ENCODE measurements around the gene SIK1. TPM values are rescaled to one million over a fixed set of nuclear protein-coding genes. Genes with fewer than 3 reads are reported as not detected.

Gene SIK1
- total RNA-seq, 1 donor from 2014 or later, result 3.1 TPM

GRCh38 chr21:43374228-43374885 lies 52.6 kb downstream of the SIK1 start:
- Histone ChIP-seq H3K4me3 (ENCODE audit: low read length in 3 of 3) (no peak overlapping the region), H3K4me1 (ENCODE audit: control insufficient read depth in 3 of 3, insufficient read depth in 3 of 3, low read length in 3 of 3) (peaks cover 7 to 13% (median 11%) of the 10 kb centered on the region in 3 donors), H3K27ac (ENCODE audit: low read depth, low read length) (no peak overlapping the region), H3K9me3 (ENCODE audit: control insufficient read depth in 3 of 3, low read length in 3 of 3) (no peaks in the 10 kb centered on the region), H3K27me3 (ENCODE audit: control insufficient read depth in 3 of 3, insufficient read depth in 3 of 3, low read length in 3 of 3) (no peaks in the 10 kb centered on the region), H3K36me3 (ENCODE audit: control insufficient read depth in 3 of 3, insufficient read depth in 3 of 3, low read length in 3 of 3) (no peaks in the 10 kb centered on the region), H3K9ac (ENCODE audit: low read depth in 1 of 3, low read length in 3 of 3) (no peak overlapping the region)

- Histone ChIP-seq H3K27ac (ENCODE audit: low read depth, low read length) (no peak overlapping the region), H3K9me3 (ENCODE audit: control insufficient read depth in 3 of 3, low read length in 3 of 3) (no peaks in the 10 kb centered on the region), H3K36me3 (ENCODE audit: control insufficient read depth in 3 of 3, insufficient read depth in 3 of 3, low read length in 3 of 3) (no peaks in the 10 kb centered on the region), H3K9ac (ENCODE audit: low read depth in 1 of 3, low read length in 3 of 3) (no peak overlapping the region), H3K27me3 (ENCODE audit: control insufficient read depth in 3 of 3, insufficient read depth in 3 of 3, low read length in 3 of 3) (peaks cover 0 to 4% (median 2%) of the 10 kb centered on the region in 3 donors), H3K4me3 (ENCODE audit: low read length in 3 of 3) (no peak overlapping the region), H3K4me1 (ENCODE audit: control insufficient read depth in 3 of 3, insufficient read depth in 3 of 3, low read length in 3 of 3) (peaks cover 10 to 19% (median 16%) of the 10 kb centered on the region in 3 donors)
These were observed 53.3 kb downstream of the SIK1 start for GRCh38 chr21:43373362-43374227.

DNA sequence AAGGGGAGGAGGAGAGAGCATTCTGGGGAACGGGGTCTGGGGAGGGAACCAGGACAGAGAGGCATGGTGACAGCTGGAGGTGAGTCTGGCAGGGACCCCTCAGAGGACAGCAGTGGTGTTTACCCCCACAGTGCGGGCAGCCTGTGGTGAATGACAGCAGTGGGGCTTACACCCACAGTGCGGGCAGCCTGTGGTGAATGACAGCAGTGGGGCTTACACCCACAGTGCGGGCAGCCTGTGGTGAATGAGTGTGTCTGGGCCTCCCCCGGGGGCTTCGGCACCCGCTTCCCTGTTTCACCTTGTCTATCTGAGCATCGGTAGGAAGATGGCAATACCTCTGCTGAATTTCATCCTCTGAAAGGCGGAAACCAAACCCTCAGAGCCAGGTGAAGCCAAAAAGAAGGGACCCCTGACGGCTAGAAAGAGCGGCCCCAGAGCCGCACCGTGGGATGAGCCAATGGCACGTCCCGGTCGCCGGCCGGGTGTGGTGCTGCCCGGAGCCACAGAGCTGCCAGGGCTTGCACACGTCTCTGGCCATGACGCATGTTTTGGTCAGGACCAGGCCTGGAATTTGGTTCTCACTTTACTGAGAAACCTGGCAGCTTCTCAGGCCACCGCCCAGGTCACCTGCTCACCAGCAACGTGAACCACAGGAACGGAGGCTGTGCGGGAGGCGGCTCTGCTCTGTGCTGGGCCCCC lies 54.1 kb downstream of the SIK1 start:
- Histone ChIP-seq H3K9me3 (ENCODE audit: control insufficient read depth in 3 of 3, low read length in 3 of 3) (no peaks in the 10 kb centered on the region), H3K27ac (ENCODE audit: low read depth, low read length) (no peak overlapping the region), H3K27me3 (ENCODE audit: control insufficient read depth in 3 of 3, insufficient read depth in 3 of 3, low read length in 3 of 3) (peaks cover 0 to 4% (median 3%) of the 10 kb centered on the region in 3 donors), H3K4me3 (ENCODE audit: low read length in 3 of 3) (no peak overlapping the region), H3K4me1 (ENCODE audit: control insufficient read depth in 3 of 3, insufficient read depth in 3 of 3, low read length in 3 of 3) (peaks cover 10 to 19% (median 17%) of the 10 kb centered on the region in 3 donors), H3K36me3 (ENCODE audit: control insufficient read depth in 3 of 3, insufficient read depth in 3 of 3, low read length in 3 of 3) (no peaks in the 10 kb centered on the region), H3K9ac (ENCODE audit: low read depth in 1 of 3, low read length in 3 of 3) (no peak overlapping the region)

- peaks cover 3 to 9% (median 4%) of the 10 kb centered on the region in 3 donors for H3K27me3 ChIP-seq (ENCODE audit: control insufficient read depth in 3 of 3, insufficient read depth in 3 of 3, low read length in 3 of 3)
- H3K4me1 ChIP-seq (ENCODE audit: control insufficient read depth in 3 of 3, insufficient read depth in 3 of 3, low read length in 3 of 3), result peaks cover 10 to 19% (median 17%) of the 10 kb centered on the region in 3 donors
- no peak overlapping the region for H3K9ac ChIP-seq (ENCODE audit: low read depth in 1 of 3, low read length in 3 of 3)
- H3K27ac ChIP-seq (ENCODE audit: low read depth, low read length), result no peak overlapping the region
- H3K9me3 ChIP-seq (ENCODE audit: control insufficient read depth in 3 of 3, low read length in 3 of 3), result no peaks in the 10 kb centered on the region
- H3K36me3 ChIP-seq (ENCODE audit: control insufficient read depth in 3 of 3, insufficient read depth in 3 of 3, low read length in 3 of 3), result no peaks in the 10 kb centered on the region
- no peak overlapping the region for H3K4me3 ChIP-seq (ENCODE audit: low read length in 3 of 3)
These were observed 55.1 kb downstream of the SIK1 start for GRCh38 chr21:43371786-43372185.

- no peaks in the 10 kb centered on the region for H3K9me3 ChIP-seq (ENCODE audit: control insufficient read depth in 3 of 3, low read length in 3 of 3)
- no peaks in the 10 kb centered on the region for H3K36me3 ChIP-seq (ENCODE audit: control insufficient read depth in 3 of 3, insufficient read depth in 3 of 3, low read length in 3 of 3)
- no peak overlapping the region for H3K9ac ChIP-seq (ENCODE audit: low read depth in 1 of 3, low read length in 3 of 3)
- H3K4me1 ChIP-seq (ENCODE audit: control insufficient read depth in 3 of 3, insufficient read depth in 3 of 3, low read length in 3 of 3), result peaks cover 10 to 19% (median 17%) of the 10 kb centered on the region in 3 donors
- H3K27me3 ChIP-seq (ENCODE audit: control insufficient read depth in 3 of 3, insufficient read depth in 3 of 3, low read length in 3 of 3), result peaks cover 3 to 13% (median 9%) of the 10 kb centered on the region in 3 donors
- no peak overlapping the region for H3K4me3 ChIP-seq (ENCODE audit: low read length in 3 of 3)
- no peak overlapping the region for H3K27ac ChIP-seq (ENCODE audit: low read depth, low read length)
These were observed 55.9 kb downstream of the SIK1 start for GRCh38 chr21:43370888-43371570.

- H3K9me3 ChIP-seq (ENCODE audit: control insufficient read depth in 3 of 3, low read length in 3 of 3), result no peaks in the 10 kb centered on the region
- H3K27ac ChIP-seq (ENCODE audit: low read depth, low read length), result no peak overlapping the region
- peaks cover 10 to 19% (median 17%) of the 10 kb centered on the region in 3 donors for H3K4me1 ChIP-seq (ENCODE audit: control insufficient read depth in 3 of 3, insufficient read depth in 3 of 3, low read length in 3 of 3)
- H3K4me3 ChIP-seq (ENCODE audit: low read length in 3 of 3), result no peak overlapping the region
- H3K9ac ChIP-seq (ENCODE audit: low read depth in 1 of 3, low read length in 3 of 3), result no peak overlapping the region
- peaks cover 3 to 14% (median 13%) of the 10 kb centered on the region in 3 donors for H3K27me3 ChIP-seq (ENCODE audit: control insufficient read depth in 3 of 3, insufficient read depth in 3 of 3, low read length in 3 of 3)
- no peaks in the 10 kb centered on the region for H3K36me3 ChIP-seq (ENCODE audit: control insufficient read depth in 3 of 3, insufficient read depth in 3 of 3, low read length in 3 of 3)
These were observed 56.8 kb downstream of the SIK1 start for GRCh38 chr21:43370091-43370658.

DNA sequence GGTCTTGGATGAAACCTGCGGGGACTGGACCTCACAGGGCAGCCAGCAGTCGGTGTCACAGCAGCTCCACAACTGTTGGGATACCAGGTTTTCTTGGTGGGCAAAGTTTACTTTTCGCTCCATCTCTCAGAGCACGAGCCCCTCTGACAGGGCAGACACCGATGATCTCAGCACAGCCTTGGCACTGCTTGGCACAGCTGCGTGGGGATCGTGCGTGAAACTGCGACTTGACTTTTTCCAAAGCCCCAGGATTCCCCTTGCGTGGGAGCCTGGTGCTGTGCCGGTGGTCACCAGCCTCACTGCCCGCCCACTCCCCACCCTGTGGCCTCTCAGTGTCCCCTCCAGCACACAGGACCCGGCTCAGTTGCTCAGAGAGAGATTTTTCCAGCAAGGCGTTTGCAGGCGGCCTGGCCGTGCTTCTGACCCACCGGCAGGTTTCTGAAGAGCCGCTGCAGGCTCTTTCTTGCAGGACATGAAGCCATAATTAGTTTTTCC lies 57.3 kb downstream of the SIK1 start:
- H3K36me3 ChIP-seq (ENCODE audit: control insufficient read depth in 3 of 3, insufficient read depth in 3 of 3, low read length in 3 of 3), result no peaks in the 10 kb centered on the region
- H3K4me3 ChIP-seq (ENCODE audit: low read length in 3 of 3), result no peak overlapping the region
- H3K27ac ChIP-seq (ENCODE audit: low read depth, low read length), result no peak overlapping the region
- peak overlapping the region in 2 of 3 donors; percentile 14 to 33 for H3K9ac ChIP-seq (ENCODE audit: low read depth in 1 of 3, low read length in 3 of 3)
- H3K4me1 ChIP-seq (ENCODE audit: control insufficient read depth in 3 of 3, insufficient read depth in 3 of 3, low read length in 3 of 3), result peaks cover 10 to 19% (median 17%) of the 10 kb centered on the region in 3 donors
- H3K9me3 ChIP-seq (ENCODE audit: control insufficient read depth in 3 of 3, low read length in 3 of 3), result no peaks in the 10 kb centered on the region
- H3K27me3 ChIP-seq (ENCODE audit: control insufficient read depth in 3 of 3, insufficient read depth in 3 of 3, low read length in 3 of 3), result peaks cover 3 to 18% (median 13%) of the 10 kb centered on the region in 3 donors

- no peak overlapping the region for H3K27ac ChIP-seq (ENCODE audit: low read depth, low read length)
- peaks cover 3 to 18% (median 14%) of the 10 kb centered on the region in 3 donors for H3K27me3 ChIP-seq (ENCODE audit: control insufficient read depth in 3 of 3, insufficient read depth in 3 of 3, low read length in 3 of 3)
- H3K36me3 ChIP-seq (ENCODE audit: control insufficient read depth in 3 of 3, insufficient read depth in 3 of 3, low read length in 3 of 3), result no peaks in the 10 kb centered on the region
- H3K4me3 ChIP-seq (ENCODE audit: low read length in 3 of 3), result no peak overlapping the region
- H3K4me1 ChIP-seq (ENCODE audit: control insufficient read depth in 3 of 3, insufficient read depth in 3 of 3, low read length in 3 of 3), result peaks cover 10 to 19% (median 17%) of the 10 kb centered on the region in 3 donors
- H3K9ac ChIP-seq (ENCODE audit: low read depth in 1 of 3, low read length in 3 of 3), result peak overlapping the region in 2 of 3 donors; percentile 14 to 33
- no peaks in the 10 kb centered on the region for H3K9me3 ChIP-seq (ENCODE audit: control insufficient read depth in 3 of 3, low read length in 3 of 3)
These were observed 57.8 kb downstream of the SIK1 start for GRCh38 chr21:43369124-43369523.

DNA sequence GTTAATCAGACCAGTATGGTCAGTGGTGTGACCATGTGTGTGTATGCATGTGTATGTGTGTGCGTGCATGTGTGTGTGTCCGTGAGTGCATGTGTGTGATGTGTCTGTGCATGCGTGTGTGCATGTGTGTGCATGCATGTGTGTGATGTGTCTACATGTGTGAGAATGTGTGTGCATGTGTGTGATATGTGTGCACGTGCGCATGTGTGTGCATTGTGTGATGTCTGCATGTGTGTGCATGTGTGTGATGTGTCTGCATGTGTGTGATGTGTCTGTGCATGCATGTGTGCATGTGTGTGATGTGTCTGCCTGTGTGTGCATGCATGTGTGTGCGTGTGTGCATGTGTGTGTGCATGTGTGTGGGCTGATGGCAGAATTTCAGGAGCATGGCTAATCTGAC lies 58.2 kb downstream of the SIK1 start:
- Histone ChIP-seq H3K27ac (ENCODE audit: low read depth, low read length) (no peak overlapping the region), H3K9me3 (ENCODE audit: control insufficient read depth in 3 of 3, low read length in 3 of 3) (no peaks in the 10 kb centered on the region), H3K27me3 (ENCODE audit: control insufficient read depth in 3 of 3, insufficient read depth in 3 of 3, low read length in 3 of 3) (peaks cover 3 to 19% (median 18%) of the 10 kb centered on the region in 3 donors), H3K9ac (ENCODE audit: low read depth in 1 of 3, low read length in 3 of 3) (no peak overlapping the region), H3K4me3 (ENCODE audit: low read length in 3 of 3) (peak overlapping the region in 1 of 3 donors; percentile 13), H3K4me1 (ENCODE audit: control insufficient read depth in 3 of 3, insufficient read depth in 3 of 3, low read length in 3 of 3) (peaks cover 10 to 19% (median 16%) of the 10 kb centered on the region in 3 donors), H3K36me3 (ENCODE audit: control insufficient read depth in 3 of 3, insufficient read depth in 3 of 3, low read length in 3 of 3) (no peaks in the 10 kb centered on the region)

All from skeletal muscle tissue (tissue), 4 donors.